Inferior parietal cortex (tissue), 1 donor: Measurements from ENCODE around the gene RUFY2.

Experiments used
- DNase-seq: peaks from one replicate; pipeline ENCODE4 v3.0.0-alpha.2; 2016; ENCODE audit errors: extremely low spot score

The RUFY2 gene

GRCh38 chr10:68364101-68364886 is 42.8 kb downstream of the RUFY2 start:
- DNase-seq, result no peak

- DNase-seq, result no peak
Observed at GRCh38 chr10:68362590-68362989, 44.5 kb downstream of the RUFY2 start.

GRCh38 chr10:68359189-68359588 is 47.9 kb downstream of the RUFY2 start:
- DNase-seq, result no peak

GRCh38 chr10:68353537-68353936 is 53.5 kb downstream of the RUFY2 start:
- DNase-seq, result no peak

GRCh38 chr10:68348265-68348741 is 58.8 kb downstream of the RUFY2 start:
- no peak for DNase-seq

GRCh38 chr10:68346774-68347173 is 60.3 kb downstream of the RUFY2 start:
- no peak for DNase-seq

- no peak for DNase-seq
Observed at GRCh38 chr10:68345621-68346020, 61.5 kb downstream of the RUFY2 start.

GRCh38 chr10:68342909-68343516 is 64.1 kb downstream of the RUFY2 start:
- no peak for DNase-seq

- no peak for DNase-seq
Observed at GRCh38 chr10:68340358-68341080, 66.6 kb downstream of the RUFY2 start.

- no peak for DNase-seq
Observed at GRCh38 chr10:68336754-68337351, 70.2 kb downstream of the RUFY2 start.

- no peak for DNase-seq
Observed at GRCh38 chr10:68334672-68335467, 72.2 kb downstream of the RUFY2 start.

- no peak for DNase-seq
Observed at GRCh38 chr10:68333440-68334431, 73.3 kb downstream of the RUFY2 start.

- no peak for DNase-seq
Observed at GRCh38 chr10:68333058-68333395, 74.0 kb downstream of the RUFY2 start.

- peak; percentile 79 for DNase-seq
Observed at GRCh38 chr10:68332259-68333057, 74.6 kb downstream of the RUFY2 start, which contains the start of gene PBLD. Gene PBLD, minus strand, starts transcription at chr10:68332928. Its CDS starts 26,084 bp downstream, at chr10:68306844.

GRCh38 chr10:68331455-68332258 is 75.4 kb downstream of the RUFY2 start, which contains the start of gene HNRNPH3:
Gene HNRNPH3, plus strand, starts transcription at chr10:68332064. Its CDS starts 5,158 bp downstream, at chr10:68337222.
- DNase-seq, result peak; percentile 99

GRCh38 chr10:68330852-68331454 is 76.1 kb downstream of the RUFY2 start:
- DNase-seq, result peak; percentile 76

GRCh38 chr10:68329506-68329861 is 77.6 kb downstream of the RUFY2 start:
- no peak for DNase-seq
